Prostate gland (tissue), 2 donors: ENCODE measurements around the gene PAPPA2. TPM values are rescaled to one million over a fixed set of nuclear protein-coding genes. Genes with fewer than 3 reads are reported as not detected.

Experiments used
- DNase-seq: peaks from one replicate; pipeline ENCODE4 v3.0.0-alpha.2; 2019; ENCODE audit warnings: low spot score
- H3K27ac ChIP-seq, 2 donors: fragments of 200-600 bp; sonication (generic); 2 replicates each; pipeline ENCODE4 v1.5.1; 2017 to 2019
- H3K27me3 ChIP-seq: fragments of 200-600 bp; sonication (generic); replicated peaks from 2 replicates; pipeline ENCODE4 v1.5.1; 2019; ENCODE audit not compliant: insufficient read depth
- H3K36me3 ChIP-seq, 2 donors: fragments of 200-600 bp; sonication (generic); 1 replicate in 1 of 2; 2 replicates in 1 of 2; pipeline versions ENCODE4 v1.5.1 to v1.8.1; 2017 to 2019
- H3K4me1 ChIP-seq: fragments of 200-600 bp; sonication (generic); replicated peaks from 2 replicates; pipeline ENCODE4 v1.5.1; 2019
- H3K4me3 ChIP-seq, 2 donors: fragments of 200-600 bp; sonication (generic); 2 replicates each; pipeline ENCODE4 v1.5.1; 2017 to 2019
- H3K9me3 ChIP-seq: fragments of 200-600 bp; sonication (generic); 2 replicates; pipeline ENCODE4 v1.5.1; 2017
- CTCF ChIP-seq, 4 experiments: fragments of 200-600 bp in 2 of 4; fragments of 450-650 bp in 2 of 4; sonication (generic) in 2 of 4; IDR thresholded peaks; 1 replicate in 3 of 4; 2 replicates in 1 of 4; pipeline ENCODE4 v1.5.1; 2016 to 2019; ENCODE audit warnings: antibody characterized with exemption in 4 of 4, mild to moderate bottlenecking in 2 of 4, moderate library complexity in 2 of 4
- POLR2A ChIP-seq: fragments of 450-650 bp; IDR thresholded peaks from one replicate; pipeline ENCODE4 v1.6.1; 2016; ENCODE audit warnings: antibody characterized with exemption, mild to moderate bottlenecking
- POLR2AphosphoS5 ChIP-seq: sonication (generic); formaldehyde crosslinking; IDR thresholded peaks from one replicate; pipeline ENCODE4 v1.6.1; 2017; ENCODE audit warnings: antibody characterized with exemption
- WGBS: methylation state at CpG from one replicate; pipeline ENCODE4 v1.1.5; 2018; 5-methylcytosine and 5-hydroxymethylcytosine counted together
- intact Hi-C: fragments of 100-400 bp; cut with DNase I; formaldehyde crosslinking; loops from one replicate; pipeline ENCODE4 v1.14.2; 2022
- total RNA-seq, 2 donors: library from RNA; depleted of rRNA; stranded (reverse); fragments of >200 nt; gene quantifications; one replicate each; pipeline ENCODE4 v1.1.0, GENCODE V29; 2016

PAPPA2 gene
- total RNA-seq, 2 donors from 2014 or later: 0.36 to 1.9 TPM

DNA sequence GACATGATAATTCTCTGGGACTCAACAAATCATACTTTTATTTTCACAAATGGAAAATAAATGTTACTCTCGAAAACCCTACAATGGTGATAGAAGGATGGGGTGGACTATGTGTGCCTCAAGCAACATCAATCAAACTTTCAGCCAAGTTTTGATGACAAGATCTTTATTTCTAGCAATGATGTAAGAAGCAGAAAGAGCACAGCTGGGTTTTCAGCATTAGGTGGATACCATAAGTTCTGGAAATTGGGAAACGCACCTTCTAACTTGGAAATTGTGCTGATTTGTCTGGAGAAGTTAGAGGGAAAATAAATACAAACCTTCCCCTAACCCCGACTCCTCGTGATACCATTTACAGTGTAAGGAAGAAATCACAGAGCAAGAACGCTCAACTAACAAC, 320.3 kb downstream of the PAPPA2 start:
- Histone ChIP-seq H3K27me3 (no peaks in the 10 kb centered on the region), H3K4me3 (no peak overlapping the region), H3K27ac (no peak overlapping the region), H3K4me1 (no peaks in the 10 kb centered on the region), H3K36me3 (no peaks in the 10 kb centered on the region), H3K9me3 (no peaks in the 10 kb centered on the region)
- intact Hi-C loops: no loop called here
- TF ChIP-seq POLR2AphosphoS5: no peak
- no peak for TF ChIP-seq POLR2A
- TF ChIP-seq CTCF (IDR thresholded peaks at IDR 0.05): no peak
- 84% methylated on average over 5 of the region's 5 CpGs for WGBS
- DNase-seq: no peak

- 93% methylated on average over 6 of the region's 6 CpGs for WGBS
- Histone ChIP-seq H3K4me1 (no peaks in the 10 kb centered on the region), H3K36me3 (no peaks in the 10 kb centered on the region), H3K4me3 (no peak overlapping the region), H3K27me3 (no peaks in the 10 kb centered on the region), H3K9me3 (no peaks in the 10 kb centered on the region), H3K27ac (no peak overlapping the region)
- intact Hi-C loops: no loop called here
- DNase-seq: no peak
- TF ChIP-seq POLR2AphosphoS5 (no peak), CTCF (IDR thresholded peaks at IDR 0.05) (no peak), POLR2A (no peak)
These were observed 322.1 kb downstream of the PAPPA2 start for GRCh38 chr1:176785056-176785455.

DNA sequence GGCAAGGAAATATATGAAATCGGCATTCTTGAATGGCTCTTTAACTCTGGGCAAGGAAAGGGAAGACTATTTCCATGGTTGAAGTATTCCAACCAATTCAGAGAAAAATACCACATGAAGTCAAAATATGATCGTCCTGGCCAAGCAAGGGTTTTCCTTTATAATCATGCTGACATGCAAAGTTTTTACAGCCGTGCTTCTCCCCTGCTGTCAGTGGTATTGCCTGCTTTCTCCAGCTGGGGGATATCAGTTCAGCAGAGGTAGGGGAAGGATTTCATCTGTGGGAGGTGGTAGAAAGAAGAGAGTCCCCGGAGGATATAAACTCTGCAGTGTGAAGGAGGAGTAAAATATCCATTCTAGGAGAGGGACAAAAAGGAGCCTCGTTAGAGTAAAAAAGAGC, 322.8 kb downstream of the PAPPA2 start:
- Histone ChIP-seq H3K9me3 (no peaks in the 10 kb centered on the region), H3K36me3 (no peaks in the 10 kb centered on the region), H3K4me1 (no peaks in the 10 kb centered on the region), H3K4me3 (no peak overlapping the region), H3K27ac (no peak overlapping the region), H3K27me3 (no peaks in the 10 kb centered on the region)
- WGBS: 32% methylated on average over 5 of the region's 5 CpGs
- intact Hi-C loops: no loop called here
- DNase-seq: no peak
- TF ChIP-seq POLR2AphosphoS5 (no peak), POLR2A (no peak), CTCF (IDR thresholded peaks at IDR 0.05) (no peak)

DNA sequence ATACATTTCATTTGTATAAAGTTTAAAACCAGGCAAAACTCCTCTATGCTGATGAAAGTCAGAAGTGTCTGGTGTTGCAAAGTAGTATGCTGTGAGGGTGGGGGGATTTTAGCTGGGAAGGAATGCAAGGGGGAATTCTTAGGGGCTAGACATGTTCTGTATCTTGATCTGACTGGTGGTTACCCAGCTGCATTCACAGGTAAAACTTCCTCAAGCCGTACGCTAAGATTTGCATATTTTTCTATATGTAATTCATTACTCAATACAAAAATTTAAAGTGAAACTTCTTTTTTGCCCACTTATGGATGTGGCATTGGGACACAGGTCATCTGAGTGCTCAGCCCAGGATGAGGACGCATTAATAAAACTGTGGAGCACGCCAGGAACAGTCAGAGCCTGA, 323.3 kb downstream of the PAPPA2 start:
- DNase-seq: no peak
- H3K9me3 ChIP-seq: no peaks in the 10 kb centered on the region
- H3K27ac ChIP-seq: no peak overlapping the region
- no peak overlapping the region for H3K4me3 ChIP-seq
- 18% methylated on average over 4 of the region's 4 CpGs for WGBS
- no peaks in the 10 kb centered on the region for H3K27me3 ChIP-seq
- no peak for TF ChIP-seq POLR2A
- H3K4me1 ChIP-seq: no peaks in the 10 kb centered on the region
- no peaks in the 10 kb centered on the region for H3K36me3 ChIP-seq
- intact Hi-C loops: no loop called here

DNA sequence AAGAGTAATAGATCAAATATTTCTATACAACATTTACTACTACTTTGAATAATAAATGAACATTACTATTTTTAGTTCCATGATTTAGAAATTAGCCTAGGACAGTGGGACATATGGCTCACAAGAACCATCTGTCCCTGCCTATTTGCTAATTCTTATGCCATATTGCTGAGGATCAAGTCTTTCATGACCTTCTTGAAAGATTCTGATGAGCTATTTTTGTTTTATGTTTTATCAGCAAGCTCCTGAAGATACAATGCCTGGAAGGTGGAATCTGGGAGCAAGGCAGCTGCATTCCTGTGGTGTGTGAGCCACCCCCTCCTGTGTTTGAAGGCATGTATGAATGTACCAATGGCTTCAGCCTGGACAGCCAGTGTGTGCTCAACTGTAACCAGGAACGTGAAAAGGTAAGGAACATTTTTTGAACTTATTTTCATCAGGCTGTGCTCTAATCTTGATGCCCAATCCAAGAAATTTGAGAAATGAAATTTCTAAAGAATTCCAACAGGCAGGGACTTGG, 326.7 kb downstream of the PAPPA2 start:
- Histone ChIP-seq H3K27ac (no peak overlapping the region), H3K27me3 (no peaks in the 10 kb centered on the region), H3K4me3 (no peak overlapping the region), H3K36me3 (no peaks in the 10 kb centered on the region), H3K9me3 (no peaks in the 10 kb centered on the region), H3K4me1 (no peaks in the 10 kb centered on the region)
- intact Hi-C loops: no loop called here
- 35% methylated on average over 1 of the region's 1 CpG for WGBS
- DNase-seq: no peak
- TF ChIP-seq POLR2A (no peak), CTCF (IDR thresholded peaks at IDR 0.05) (no peak), POLR2AphosphoS5 (no peak)
